KMS-11 (cell line): Measurements from ENCODE around the gene SDK1.

ENCODE experiments used
- H2AFZ ChIP-seq: fragments of 200-600 bp; sonication (generic); 2 replicates; pipeline ENCODE4 v1.6.1; 2016; ENCODE audit warnings: antibody characterized with exemption, mixed run types, low read depth
- H3K27ac ChIP-seq: fragments of 200-600 bp; sonication (generic); 2 replicates; pipeline ENCODE4 v1.6.1; 2016; ENCODE audit warnings: mild to moderate bottlenecking, mixed run types
- H3K27me3 ChIP-seq: fragments of 200-600 bp; sonication (generic); 2 replicates; pipeline ENCODE4 v1.6.1; 2017; ENCODE audit warnings: mild to moderate bottlenecking, low read depth, mixed run types, moderate library complexity; ENCODE audit not compliant: insufficient read depth
- H3K36me3 ChIP-seq: fragments of 200-600 bp; sonication (generic); 2 replicates; pipeline ENCODE4 v1.6.1; 2017; ENCODE audit warnings: mild to moderate bottlenecking, mixed run types; ENCODE audit not compliant: insufficient read depth
- H3K4me1 ChIP-seq: fragments of 200-600 bp; sonication (generic); 2 replicates; pipeline ENCODE4 v1.6.1; 2016; ENCODE audit warnings: mild to moderate bottlenecking, low read depth, mixed run types; ENCODE audit not compliant: poor library complexity, severe bottlenecking
- H3K4me2 ChIP-seq: fragments of 200-600 bp; sonication (generic); 2 replicates; pipeline ENCODE4 v1.7.0; 2016; ENCODE audit warnings: mild to moderate bottlenecking, mixed run types
- H3K4me3 ChIP-seq: fragments of 200-600 bp; sonication (generic); IDR thresholded peaks from 2 replicates; pipeline ENCODE4 v1.6.1; 2017; ENCODE audit warnings: low read depth, low read length, mixed read lengths; ENCODE audit not compliant: insufficient read depth
- H3K79me2 ChIP-seq: fragments of 200-600 bp; sonication (generic); 2 replicates; pipeline ENCODE4 v1.6.1; 2016; ENCODE audit warnings: low read depth, mixed run types; ENCODE audit not compliant: insufficient read depth
- H3K9ac ChIP-seq: fragments of 200-600 bp; sonication (generic); 2 replicates; pipeline ENCODE4 v1.6.1; 2016; ENCODE audit warnings: mild to moderate bottlenecking, mixed run types
- H4K20me1 ChIP-seq: fragments of 200-600 bp; sonication (generic); 2 replicates; pipeline ENCODE4 v1.6.1; 2016; ENCODE audit warnings: mild to moderate bottlenecking, mixed run types; ENCODE audit not compliant: insufficient read depth
- CTCF ChIP-seq: fragments of 200-600 bp; sonication (generic); conservative IDR thresholded peaks from 2 replicates; pipeline ENCODE4 v1.6.1; 2017; ENCODE audit warnings: low read depth, mild to moderate bottlenecking, antibody characterized with exemption, low read length, moderate library complexity, mixed read lengths

The SDK1 gene

GRCh38 chr7:4115941-4116610, 815.0 kb downstream of the SDK1 start:
- Histone ChIP-seq H3K4me2 (no peak overlapping the region), H3K36me3 (no peaks in the 10 kb centered on the region)
- TF ChIP-seq CTCF = no peak

GRCh38 chr7:4119848-4120247, 818.8 kb downstream of the SDK1 start:
- Histone ChIP-seq H3K27me3 (no peaks in the 10 kb centered on the region), H3K4me3 (no peak overlapping the region), H4K20me1 (no peaks in the 10 kb centered on the region), H3K4me1 (no peaks in the 10 kb centered on the region), H2AFZ (no peak overlapping the region), H3K4me2 (no peak overlapping the region), H3K27ac (no peak overlapping the region), H3K9ac (no peak overlapping the region), H3K79me2 (no peaks in the 10 kb centered on the region), H3K36me3 (no peaks in the 10 kb centered on the region)
- TF ChIP-seq CTCF = no peak

More at GRCh38 chr7:4115941-4116610, 815.0 kb downstream of the SDK1 start:
- Histone ChIP-seq H3K4me3 (no peak overlapping the region), H3K27me3 (no peaks in the 10 kb centered on the region), H3K79me2 (no peaks in the 10 kb centered on the region), H4K20me1 (no peaks in the 10 kb centered on the region), H2AFZ (no peak overlapping the region), H3K4me1 (no peaks in the 10 kb centered on the region), H3K27ac (no peak overlapping the region), H3K9ac (no peak overlapping the region)

- no peaks in the 10 kb centered on the region for H3K27me3 ChIP-seq
- no peak overlapping the region for H3K9ac ChIP-seq
- H3K4me3 ChIP-seq = no peak overlapping the region
- H3K27ac ChIP-seq = no peak overlapping the region
- no peak overlapping the region for H3K4me2 ChIP-seq
- H3K4me1 ChIP-seq = no peaks in the 10 kb centered on the region
- no peaks in the 10 kb centered on the region for H3K79me2 ChIP-seq
- no peaks in the 10 kb centered on the region for H3K36me3 ChIP-seq
- TF ChIP-seq CTCF = no peak
- H2AFZ ChIP-seq = no peak overlapping the region
- no peaks in the 10 kb centered on the region for H4K20me1 ChIP-seq
Measured at GRCh38 chr7:4123346-4123745, 822.3 kb downstream of the SDK1 start.

GRCh38 chr7:4123823-4124222, 822.8 kb downstream of the SDK1 start:
- Histone ChIP-seq H2AFZ (no peak overlapping the region), H3K27me3 (no peaks in the 10 kb centered on the region), H4K20me1 (no peaks in the 10 kb centered on the region), H3K27ac (no peak overlapping the region), H3K4me1 (no peaks in the 10 kb centered on the region), H3K4me3 (no peak overlapping the region), H3K9ac (no peak overlapping the region), H3K4me2 (no peak overlapping the region), H3K79me2 (no peaks in the 10 kb centered on the region), H3K36me3 (no peaks in the 10 kb centered on the region)
- no peak for TF ChIP-seq CTCF
